ENCODE results near the gene RIMS1. TPM values are rescaled to one million over a fixed set of nuclear protein-coding genes. Genes with fewer than 3 reads are reported as not detected.
A peak's percentile ranks its signal among the peaks of the same experiment; 100 is the strongest.

RIMS1 gene
- total and polyA plus RNA-seq, 2 donors (not counting 3 experiments of a cell fraction or from before 2014, with no cell fraction given): 0.15 TPM; not detected in 1

- FAIRE-seq (peak; percentile 48), DNase-seq (ENCODE audit: low read depth, low spot score) (peak; percentile 50)
- Histone ChIP-seq H3K27ac (ENCODE audit: insufficient read depth, low read depth, low read length) (no peak overlapping the region), H3K4me1 (ENCODE audit: control insufficient read depth, extremely low read depth, insufficient read depth, low read length) (peaks cover 23% of the 10 kb centered on the region), H3K27me3 (ENCODE audit: control insufficient read depth in 2 of 2, insufficient read depth in 2 of 2, low read length in 2 of 2) (no peaks in the 10 kb centered on the region), H4K20me1 (replicated peaks; ENCODE audit: control insufficient read depth, extremely low read depth, insufficient read depth, low read length) (no peaks in the 10 kb centered on the region), H3K9ac (replicated peaks; ENCODE audit: extremely low read depth, insufficient read depth, low read length) (no peak overlapping the region), H3K9me3 (replicated peaks; ENCODE audit: control insufficient read depth, insufficient read depth, low read length) (no peaks in the 10 kb centered on the region), H3K79me2 (ENCODE audit: control insufficient read depth, insufficient read depth, low read length) (no peaks in the 10 kb centered on the region), H3K9me1 (replicated peaks; ENCODE audit: control insufficient read depth, extremely low read depth, insufficient read depth, low read length) (no peaks in the 10 kb centered on the region), H3K36me3 (ENCODE audit: control insufficient read depth in 2 of 2, extremely low read depth in 1 of 2, insufficient read depth in 2 of 2, low read length in 2 of 2) (no peaks in the 10 kb centered on the region), H2AFZ (ENCODE audit: low read depth, low read length) (peak overlapping the region; percentile 97), H3K4me2 (ENCODE audit: insufficient read depth, low read length) (peak overlapping the region; percentile 63), H3K4me3 (replicated peaks in 1 of 3; ENCODE audit: insufficient read depth in 1 of 3, low read depth in 1 of 3, low read length in 3 of 3) (no peak overlapping the region)
- dilution Hi-C loops (cut with MboI; ENCODE audit: extremely low pct_ligation_motif_present, low sequenced_read_pairs): no loop called here
- intact Hi-C loops (cut with micrococcal nuclease): no loop called here
- TF ChIP-seq MAX (IDR thresholded peaks at IDR 0.05; ENCODE audit: insufficient read depth, insufficient read length): no peak
- BruUV-seq (replicated peaks): no TSS peak
- CTCF ChIA-PET: interaction anchor here (1.0 kb wide), 1 partner anchor 151 kb away, joined by 3 read pairs; no protein-coding TSS in a partner anchor
- POLR2A ChIA-PET: no interaction called here
Observed at GRCh38 chr6:72260489-72260888, 374.1 kb downstream of the RIMS1 start.

GRCh38 chr6:72261554-72261953 is 375.2 kb downstream of the RIMS1 start:
- TF ChIP-seq FOS (IDR thresholded peaks at IDR 0.05; ENCODE audit: borderline replicate concordance, insufficient read depth, low read length) (no peak), MAX (IDR thresholded peaks at IDR 0.05; ENCODE audit: insufficient read depth, insufficient read length) (no peak), JUN (IDR thresholded peaks at IDR 0.05; ENCODE audit: borderline replicate concordance, insufficient read depth, insufficient read length, low read depth) (no peak), MYC (IDR thresholded peaks at IDR 0.05; ENCODE audit: low read depth, low read length) (no peak), EZH2 (IDR thresholded peaks at IDR 0.05; ENCODE audit: borderline replicate concordance, low read depth, low read length, severe bottlenecking) (no peak), GATA2 (IDR thresholded peaks at IDR 0.05; ENCODE audit: insufficient read depth, insufficient read length, low read depth, low read length) (no peak)
- TF ChIP-seq, protein P1, sequence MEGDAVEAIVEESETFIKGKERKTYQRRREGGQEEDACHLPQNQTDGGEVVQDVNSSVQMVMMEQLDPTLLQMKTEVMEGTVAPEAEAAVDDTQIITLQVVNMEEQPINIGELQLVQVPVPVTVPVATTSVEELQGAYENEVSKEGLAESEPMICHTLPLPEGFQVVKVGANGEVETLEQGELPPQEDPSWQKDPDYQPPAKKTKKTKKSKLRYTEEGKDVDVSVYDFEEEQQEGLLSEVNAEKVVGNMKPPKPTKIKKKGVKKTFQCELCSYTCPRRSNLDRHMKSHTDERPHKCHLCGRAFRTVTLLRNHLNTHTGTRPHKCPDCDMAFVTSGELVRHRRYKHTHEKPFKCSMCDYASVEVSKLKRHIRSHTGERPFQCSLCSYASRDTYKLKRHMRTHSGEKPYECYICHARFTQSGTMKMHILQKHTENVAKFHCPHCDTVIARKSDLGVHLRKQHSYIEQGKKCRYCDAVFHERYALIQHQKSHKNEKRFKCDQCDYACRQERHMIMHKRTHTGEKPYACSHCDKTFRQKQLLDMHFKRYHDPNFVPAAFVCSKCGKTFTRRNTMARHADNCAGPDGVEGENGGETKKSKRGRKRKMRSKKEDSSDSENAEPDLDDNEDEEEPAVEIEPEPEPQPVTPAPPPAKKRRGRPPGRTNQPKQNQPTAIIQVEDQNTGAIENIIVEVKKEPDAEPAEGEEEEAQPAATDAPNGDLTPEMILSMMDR (IDR thresholded peaks at IDR 0.05; ENCODE audit: extremely low read depth in 1 of 2, insufficient read depth in 1 of 2, low read depth in 1 of 2, low read length in 2 of 2): no peak
- Histone ChIP-seq H3K4me2 (ENCODE audit: insufficient read depth, low read length) (peak overlapping the region; percentile 63), H3K9me1 (replicated peaks; ENCODE audit: control insufficient read depth, extremely low read depth, insufficient read depth, low read length) (no peaks in the 10 kb centered on the region), H3K27me3 (ENCODE audit: control insufficient read depth in 2 of 2, insufficient read depth in 2 of 2, low read length in 2 of 2) (no peaks in the 10 kb centered on the region), H3K9ac (replicated peaks; ENCODE audit: extremely low read depth, insufficient read depth, low read length) (no peak overlapping the region), H3K27ac (ENCODE audit: insufficient read depth, low read depth, low read length) (peak overlapping the region; percentile 34), H3K36me3 (ENCODE audit: control insufficient read depth in 2 of 2, extremely low read depth in 1 of 2, insufficient read depth in 2 of 2, low read length in 2 of 2) (no peaks in the 10 kb centered on the region), H3K4me1 (ENCODE audit: control insufficient read depth, extremely low read depth, insufficient read depth, low read length) (peaks cover 26% of the 10 kb centered on the region), H3K9me3 (replicated peaks; ENCODE audit: control insufficient read depth, insufficient read depth, low read length) (no peaks in the 10 kb centered on the region), H4K20me1 (replicated peaks; ENCODE audit: control insufficient read depth, extremely low read depth, insufficient read depth, low read length) (no peaks in the 10 kb centered on the region), H2AFZ (ENCODE audit: low read depth, low read length) (no peak overlapping the region), H3K79me2 (ENCODE audit: control insufficient read depth, insufficient read depth, low read length) (no peaks in the 10 kb centered on the region), H3K4me3 (replicated peaks in 1 of 3; ENCODE audit: insufficient read depth in 1 of 3, low read depth in 1 of 3, low read length in 3 of 3) (no peak overlapping the region)
- ChIA-PET CTCF (interaction anchor here (0.8 to 1.9 kb wide), 9 partner anchors 10 to 355 kb away, joined by 3 to 13 read pairs (median 4); no protein-coding TSS in a partner anchor), POLR2A (no interaction called here)
- dilution Hi-C loops (cut with MboI; ENCODE audit: extremely low pct_ligation_motif_present, low sequenced_read_pairs) (no loop called here), intact Hi-C loops (cut with micrococcal nuclease) (no loop called here)
- DNase-seq (ENCODE audit: low read depth, low spot score) (no peak), FAIRE-seq (no peak)
- BruUV-seq (replicated peaks): no TSS peak
